NCI-H69 (cell line): ENCODE data around the gene MAMDC2.

ENCODE experiments used
- DNase-seq: peaks from one replicate; lab custom pipeline; 2025; lab: John Stamatoyannopoulos, UW

The MAMDC2 gene

DNA sequence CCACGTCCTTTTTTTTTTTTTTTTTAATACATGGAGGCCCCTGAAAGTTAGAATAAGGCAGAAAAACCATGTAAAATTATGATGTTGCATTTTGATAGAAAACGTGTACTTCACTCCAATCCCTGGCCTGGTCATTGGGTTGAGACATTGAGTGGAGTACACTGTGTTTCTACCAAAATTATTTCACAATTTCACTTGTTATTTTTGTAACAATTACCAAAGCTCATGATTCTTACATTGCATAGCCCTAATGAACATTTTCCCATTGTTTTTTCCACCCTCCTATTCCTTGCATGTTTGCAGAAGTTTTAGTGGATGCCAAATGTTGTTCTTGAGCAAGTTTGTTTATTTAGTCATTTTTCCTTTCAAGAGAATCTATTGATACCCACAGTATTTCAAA is 21.9 kb downstream of the MAMDC2 start:
- DNase-seq = no peak

DNA sequence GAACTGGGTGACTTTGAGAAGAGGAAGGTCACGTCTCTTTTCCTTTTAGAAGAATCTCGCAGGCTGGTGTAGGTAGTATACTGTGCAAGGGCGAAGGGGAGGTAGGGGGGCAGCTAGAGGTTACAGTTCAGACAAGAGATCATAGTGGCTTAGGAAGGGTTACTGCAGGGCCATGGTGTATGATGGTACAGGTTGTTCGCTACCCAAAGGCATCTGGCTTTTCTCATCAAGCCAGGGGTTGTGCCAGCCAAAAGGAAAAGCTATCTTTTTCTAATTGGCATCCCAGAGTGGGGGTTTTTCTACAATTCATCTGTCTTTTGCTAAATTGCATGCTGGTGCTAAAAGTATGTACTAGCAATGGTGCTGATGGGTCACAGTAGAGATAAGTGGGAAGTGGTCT is 22.8 kb downstream of the MAMDC2 start:
- DNase-seq = no peak

DNA sequence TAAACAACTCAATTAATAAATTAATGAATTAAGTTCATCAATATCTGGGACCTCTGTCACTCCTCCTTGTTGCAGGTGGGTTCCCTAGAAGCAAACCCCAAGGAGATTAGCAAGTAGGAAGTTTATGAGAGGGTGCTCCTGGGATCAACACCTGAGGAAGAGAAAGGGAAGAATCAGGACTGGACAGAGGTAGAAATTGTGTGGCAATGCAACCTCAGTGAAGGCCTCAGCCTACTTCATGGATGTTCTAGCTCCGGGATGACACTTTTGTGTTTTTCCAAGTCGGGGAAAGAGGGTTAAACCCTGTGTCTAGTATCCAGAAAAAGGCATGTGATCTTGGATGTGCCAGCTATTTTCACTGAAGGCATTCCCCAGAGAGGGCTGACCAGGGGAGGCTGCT is 23.2 kb downstream of the MAMDC2 start:
- no peak for DNase-seq

DNA sequence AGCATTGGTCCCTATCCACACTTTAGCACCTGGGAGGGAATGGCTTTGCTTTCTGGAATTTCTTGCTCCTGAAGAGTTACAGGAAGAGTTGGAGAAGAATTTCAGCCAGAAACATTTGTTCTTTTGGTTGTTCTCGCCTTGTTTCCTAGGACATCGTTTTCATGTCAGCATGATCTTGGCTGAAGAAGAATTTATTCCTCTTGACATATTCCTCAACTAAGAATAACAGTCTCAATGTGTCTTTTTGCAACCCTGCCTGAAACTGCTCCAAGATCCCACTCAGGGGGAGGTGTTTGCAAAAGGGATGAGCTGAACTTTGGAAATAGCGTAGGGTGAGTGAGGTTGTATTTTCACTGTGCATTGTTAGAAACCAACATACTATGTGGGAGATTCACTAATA is 26.1 kb downstream of the MAMDC2 start:
- no peak for DNase-seq

DNA sequence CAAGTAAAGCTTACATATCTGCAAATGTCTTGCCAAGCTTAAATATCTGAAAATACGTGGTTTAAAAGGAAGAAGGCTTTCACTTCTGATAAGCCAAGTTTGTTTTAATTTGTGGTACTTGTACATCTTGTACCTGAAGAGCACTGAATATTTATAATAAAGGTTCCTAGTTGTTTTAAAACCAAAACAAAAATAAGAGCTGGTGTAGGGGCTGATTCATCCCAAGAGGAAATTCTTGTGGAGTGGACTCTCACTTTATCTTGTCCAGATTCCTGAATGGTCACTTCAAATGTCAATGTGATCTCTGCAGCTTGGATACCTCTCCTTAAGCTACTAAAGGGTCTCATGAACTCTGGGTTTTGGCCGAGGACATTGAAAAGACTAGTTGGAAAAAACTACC is 29.5 kb downstream of the MAMDC2 start:
- DNase-seq = no peak

DNA sequence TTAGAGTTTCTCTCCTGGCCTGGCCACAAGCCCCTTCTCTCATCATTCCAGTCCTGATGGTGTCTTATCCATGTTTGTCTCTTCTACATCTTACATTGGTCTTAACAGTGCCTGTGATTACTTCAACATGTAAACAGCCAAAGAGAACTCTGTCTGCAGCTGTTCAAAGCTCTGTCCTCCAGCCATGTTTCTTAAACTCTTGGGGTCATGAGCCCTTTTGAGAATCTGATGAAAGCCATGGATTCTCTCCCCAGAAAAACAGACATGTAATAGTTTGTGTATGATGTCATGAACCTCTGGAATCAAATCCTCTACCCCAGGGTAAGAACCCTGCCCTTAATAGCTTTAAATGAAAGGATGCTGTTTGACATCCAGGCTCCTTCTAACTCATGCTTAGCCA is 30.1 kb downstream of the MAMDC2 start:
- DNase-seq = peak; percentile 29

DNA sequence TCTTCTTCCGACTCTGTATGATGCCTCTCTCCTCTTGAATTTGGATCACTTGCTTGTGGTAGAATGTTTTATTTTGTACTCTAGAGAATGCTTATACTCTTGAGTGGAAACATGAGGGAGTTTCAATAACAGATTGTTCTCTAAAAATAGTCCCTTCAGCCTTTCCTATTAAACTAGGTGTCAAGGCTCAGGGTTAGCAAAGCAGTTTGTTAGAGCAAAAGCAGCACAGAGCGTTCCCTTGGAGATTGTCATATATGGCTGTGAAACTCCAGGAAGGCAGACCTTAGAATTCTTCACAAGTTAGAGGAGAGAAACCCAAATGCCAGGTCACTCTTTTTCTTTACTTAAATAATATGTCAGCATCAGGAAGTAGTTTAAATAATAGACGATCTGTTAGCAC is 33.0 kb downstream of the MAMDC2 start:
- DNase-seq = no peak

DNA sequence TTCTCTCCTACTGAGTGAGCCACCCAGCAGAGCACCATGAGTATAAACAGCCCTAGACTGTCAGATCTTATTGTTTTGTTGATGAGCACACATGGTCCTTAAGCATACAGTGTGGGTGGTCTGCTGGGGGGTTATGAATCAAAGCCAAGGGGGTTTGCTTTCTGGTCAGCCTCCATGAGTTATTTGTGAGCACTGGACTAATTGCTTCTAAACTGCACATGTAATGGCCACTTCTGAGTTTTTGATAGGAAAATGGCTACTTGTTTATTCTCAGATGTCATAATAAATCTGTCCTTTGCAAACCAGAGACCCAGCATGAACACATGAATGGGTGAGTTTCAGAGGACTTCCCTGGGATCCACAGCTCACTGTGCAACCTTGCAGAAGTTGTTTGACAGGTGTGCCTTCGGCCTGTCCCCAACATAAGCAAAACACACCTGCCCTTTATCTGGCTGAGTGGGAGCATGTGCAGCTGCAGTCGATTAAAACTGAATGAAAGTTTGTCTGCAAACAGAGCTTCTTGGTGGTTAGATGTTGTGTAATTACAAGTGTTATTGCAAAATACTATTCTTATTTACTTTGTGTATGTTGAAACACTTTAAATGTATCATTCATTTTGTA is 35.9 kb downstream of the MAMDC2 start:
- peak; percentile 80 for DNase-seq

DNA sequence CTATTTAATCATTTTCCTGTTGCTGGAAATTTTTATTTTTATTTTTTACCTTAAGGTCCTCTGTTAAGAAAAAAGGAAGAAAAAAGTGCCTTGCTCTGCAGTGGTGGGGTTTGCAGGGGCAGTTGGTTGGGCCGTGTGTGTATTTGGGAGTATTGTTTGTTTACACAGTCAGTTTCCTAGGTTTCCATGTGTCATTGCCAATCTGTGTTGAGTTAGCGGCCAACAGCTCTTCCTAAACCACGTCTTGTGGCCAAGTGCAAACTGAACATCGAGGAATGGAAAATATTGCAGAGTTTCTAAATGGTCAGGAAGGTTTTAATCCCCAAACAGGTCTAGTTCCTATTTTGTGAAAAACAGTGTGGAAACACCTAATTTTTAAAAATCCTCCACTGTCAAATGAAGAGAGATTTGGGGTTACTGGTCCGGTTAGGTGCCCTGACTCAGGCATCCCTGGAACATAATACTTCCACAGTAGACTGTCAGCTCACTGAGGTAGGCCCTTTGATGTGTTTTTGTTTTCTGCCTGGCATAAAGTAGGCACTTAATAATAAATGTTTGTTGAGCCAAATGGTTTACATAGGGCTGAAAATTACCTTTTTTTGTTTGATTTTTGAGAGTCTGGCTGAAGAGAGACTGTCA is 37.0 kb downstream of the MAMDC2 start:
- DNase-seq = peak; percentile 79

DNA sequence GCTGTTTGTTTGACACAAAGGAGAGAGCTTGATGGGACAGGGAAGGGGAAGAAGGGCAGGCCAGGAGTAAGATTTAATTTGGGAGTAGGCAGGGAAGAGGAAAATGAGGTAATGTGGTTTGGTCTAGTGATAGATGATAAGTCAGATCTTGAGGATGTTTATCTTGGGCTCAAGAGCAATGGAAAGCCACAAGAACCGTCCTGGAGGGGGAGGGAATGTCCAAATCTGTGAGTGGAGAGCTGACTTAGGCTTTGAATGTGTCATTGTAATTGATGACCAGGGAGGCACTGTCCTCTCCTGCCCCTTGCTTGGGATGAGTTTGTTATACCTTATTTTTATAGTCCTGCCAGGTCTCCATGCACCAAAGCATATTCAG is 37.5 kb downstream of the MAMDC2 start:
- DNase-seq = peak; percentile 52

DNA sequence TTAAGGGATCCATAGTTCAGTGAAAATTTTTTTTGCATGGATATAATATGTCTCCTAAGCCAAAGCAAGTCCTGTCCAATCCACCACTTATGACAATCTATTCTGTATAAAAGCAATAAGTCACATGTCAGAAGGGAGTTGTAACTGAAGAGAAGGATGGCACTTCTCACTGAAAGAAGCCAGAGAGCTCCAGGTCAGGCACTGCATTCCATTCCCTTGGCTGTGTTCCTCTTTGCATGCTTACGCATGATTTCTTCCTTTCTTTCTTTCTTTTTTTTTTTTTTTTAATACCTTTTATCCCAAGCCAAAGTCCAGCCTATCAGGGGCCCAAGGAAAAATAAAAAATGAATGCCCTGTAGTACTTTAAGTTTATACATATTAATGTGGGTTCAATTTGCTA is 39.8 kb downstream of the MAMDC2 start:
- DNase-seq = no peak

DNA sequence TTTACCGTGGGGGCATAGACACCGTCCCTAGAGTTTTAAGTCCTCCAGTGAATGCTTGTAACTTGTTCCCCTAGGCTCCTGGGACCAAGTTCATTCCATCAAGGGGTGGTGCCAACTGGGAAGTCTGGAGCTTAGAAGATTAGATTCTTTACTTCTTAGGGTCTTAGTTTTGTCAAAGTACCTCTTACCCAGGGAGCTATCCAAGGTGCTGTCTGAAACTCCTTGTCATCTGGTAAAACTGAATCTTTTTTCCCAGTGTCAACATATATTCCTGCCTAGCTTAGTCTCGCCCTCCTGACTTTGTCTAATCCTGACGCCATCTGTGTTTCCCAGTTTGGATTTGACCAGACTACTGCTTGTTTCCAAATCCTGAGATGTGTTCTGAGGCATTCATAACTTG is 41.6 kb downstream of the MAMDC2 start:
- no peak for DNase-seq

DNA sequence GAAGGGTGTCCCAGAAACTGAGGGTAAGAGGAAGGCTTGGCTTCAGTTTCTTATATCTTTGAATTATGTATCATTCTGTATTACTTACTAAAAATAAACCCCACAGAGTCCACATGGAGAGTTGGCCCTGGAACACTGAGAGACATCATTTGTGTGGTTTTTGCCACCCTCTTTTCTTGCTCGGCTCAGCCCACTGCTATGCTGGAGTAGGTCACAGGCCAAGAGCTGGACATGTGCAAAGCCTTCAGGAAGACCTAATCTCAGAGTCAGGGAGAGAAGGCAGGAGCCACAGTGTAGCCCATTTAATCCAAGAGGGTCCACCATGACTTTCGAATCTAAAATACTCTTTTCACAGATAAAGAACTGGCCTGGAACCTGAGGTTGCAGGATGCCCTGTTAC is 47.5 kb downstream of the MAMDC2 start:
- DNase-seq = no peak

DNA sequence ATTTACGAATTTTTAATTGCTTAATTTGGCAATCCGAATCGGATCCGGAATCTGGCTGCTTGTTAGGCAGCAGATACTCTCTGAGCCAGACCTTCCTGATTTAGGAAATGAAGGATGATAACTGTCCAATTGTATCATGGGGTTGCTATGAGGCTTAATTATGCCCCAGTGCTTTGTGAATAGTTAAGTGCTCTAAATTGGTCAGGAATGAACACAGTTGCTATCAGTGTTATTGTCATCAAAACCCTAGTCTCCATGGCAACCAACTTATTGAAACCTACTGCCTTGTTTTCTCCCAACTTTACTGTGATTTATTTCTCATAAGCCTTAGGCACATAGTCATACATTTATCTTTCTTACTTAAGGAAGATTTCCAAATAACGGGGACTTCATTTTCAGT is 47.9 kb downstream of the MAMDC2 start:
- DNase-seq = peak; percentile 69

DNA sequence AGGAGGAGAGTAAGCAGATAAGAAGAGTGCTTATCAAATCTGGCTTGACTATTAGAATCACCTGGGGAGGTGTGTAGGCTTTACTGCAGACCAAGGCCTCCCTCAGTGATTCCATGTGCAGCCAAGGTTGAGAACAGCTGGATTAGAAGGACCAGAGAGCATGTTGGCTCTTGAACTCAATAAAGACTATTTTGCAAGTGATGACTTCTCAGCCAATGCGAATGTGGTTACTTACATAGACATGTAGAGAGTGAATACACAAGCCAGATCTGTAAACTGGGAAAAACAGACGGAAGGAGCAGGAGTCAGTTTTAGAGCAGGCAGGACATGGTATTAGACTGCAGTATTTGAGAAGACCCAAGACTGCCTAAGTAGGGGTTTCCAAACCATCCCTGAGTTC is 48.5 kb downstream of the MAMDC2 start:
- peak; percentile 34 for DNase-seq

DNA sequence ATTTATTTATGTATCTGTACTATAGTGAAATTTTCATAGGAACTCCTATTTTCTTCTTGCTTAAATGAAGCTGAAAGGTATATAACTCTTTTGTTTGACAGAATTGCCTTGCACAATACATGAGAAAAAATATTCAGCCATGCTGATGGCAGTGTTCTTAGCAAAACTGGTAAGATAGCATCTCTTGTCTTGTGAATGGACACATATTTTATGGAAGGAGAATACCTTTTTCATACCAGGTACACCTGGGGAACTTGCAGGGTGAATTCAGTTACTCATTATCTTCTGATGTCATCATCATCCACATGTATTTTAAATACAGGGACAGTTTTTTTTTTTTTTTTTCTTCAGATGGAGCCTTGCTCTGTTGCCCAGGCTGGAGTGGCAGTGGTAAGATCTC is 49.4 kb downstream of the MAMDC2 start:
- DNase-seq = no peak

DNA sequence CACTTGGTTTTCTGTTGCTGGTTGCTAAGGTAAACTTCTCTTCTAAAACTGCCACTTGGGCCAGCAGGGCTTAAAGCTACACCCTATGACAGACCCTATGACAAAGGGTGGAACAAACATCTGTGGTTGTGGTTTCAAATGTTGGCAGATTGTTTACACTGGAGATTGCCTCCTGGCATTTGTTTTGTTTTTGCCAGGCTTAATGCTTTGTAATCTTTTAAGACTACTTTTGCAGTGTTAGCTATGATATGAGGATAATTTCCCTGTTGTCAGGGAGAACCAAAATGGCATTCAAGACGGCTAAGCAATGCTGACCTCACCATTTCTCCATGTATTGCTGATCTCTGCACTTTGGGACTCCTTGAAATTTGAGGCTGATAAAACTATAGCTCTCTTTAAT is 50.3 kb downstream of the MAMDC2 start:
- DNase-seq = peak; percentile 65

DNA sequence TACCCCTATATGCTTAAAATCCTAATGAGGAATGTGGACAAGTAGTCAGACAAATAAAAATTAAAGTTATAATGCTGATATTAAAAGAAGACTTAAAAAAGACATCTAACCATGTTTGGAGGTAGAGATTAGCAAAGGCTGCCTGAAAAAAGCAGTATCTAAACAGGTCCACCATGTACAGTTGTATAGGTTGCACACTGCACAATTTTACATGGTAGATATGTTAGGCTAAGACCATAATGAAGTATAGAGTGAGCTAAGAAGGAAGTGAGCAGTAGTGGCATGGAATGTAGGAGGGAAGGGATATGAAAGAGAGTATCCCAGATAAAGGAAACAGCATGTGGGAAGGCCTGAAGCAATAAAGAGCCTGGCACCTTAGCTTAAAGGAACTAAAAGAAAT is 51.1 kb downstream of the MAMDC2 start:
- DNase-seq = peak; percentile 11

DNA sequence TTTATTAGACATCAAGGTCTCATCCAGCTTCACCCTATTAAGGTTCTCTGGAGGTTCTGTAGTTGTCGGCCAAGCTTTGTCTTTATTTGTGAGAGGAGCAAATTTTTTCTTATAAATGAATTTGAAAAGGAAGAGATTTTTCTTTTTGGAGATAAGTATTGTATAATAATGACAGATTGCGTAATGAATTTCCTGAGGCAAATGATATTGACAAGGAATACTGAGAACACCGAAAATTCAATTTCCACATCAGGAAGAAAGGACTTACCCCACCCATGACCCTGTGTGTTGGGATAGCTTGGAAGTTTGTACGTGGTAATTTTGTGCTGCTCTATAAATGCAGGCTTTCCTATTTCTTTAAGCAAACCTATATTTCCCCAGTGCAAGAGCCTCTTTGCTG is 53.5 kb downstream of the MAMDC2 start:
- no peak for DNase-seq

DNA sequence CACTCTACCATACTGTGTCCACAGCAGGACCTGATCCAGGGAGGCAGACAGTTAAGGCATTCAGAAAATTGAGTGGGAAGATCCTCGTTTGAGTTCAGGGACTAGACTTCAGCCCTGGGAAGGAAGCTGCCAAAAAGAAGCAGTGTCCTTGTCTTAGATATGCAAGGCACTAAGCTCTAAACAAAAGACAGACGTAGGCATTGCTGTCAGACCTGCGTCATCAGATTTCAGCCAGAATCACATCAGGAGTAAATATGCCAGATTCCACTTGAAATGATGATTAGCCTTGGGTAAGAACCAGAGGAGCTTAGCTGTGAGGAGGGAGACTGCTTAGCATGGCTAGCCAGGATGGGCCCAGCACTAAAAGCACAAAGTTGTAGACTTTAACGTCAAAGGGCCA is 56.7 kb downstream of the MAMDC2 start:
- DNase-seq = no peak

DNA sequence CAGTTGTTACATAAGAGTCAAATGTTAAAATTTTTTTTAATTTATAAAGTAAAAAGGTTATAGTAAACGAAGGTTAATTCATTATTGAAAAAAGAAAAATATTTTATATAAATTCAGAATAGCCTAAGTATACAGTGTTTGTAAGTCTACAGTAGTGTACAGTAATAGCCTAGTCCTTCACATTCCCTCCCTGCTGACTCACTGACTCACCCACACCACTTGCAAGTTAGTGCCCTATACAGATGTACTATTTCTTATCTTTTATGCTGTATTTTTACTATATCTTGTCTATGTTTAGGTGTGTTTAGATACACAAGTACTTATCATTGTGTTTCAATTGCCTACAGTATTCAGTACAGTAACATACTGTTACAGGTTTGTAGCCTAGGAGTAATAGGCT is 57.6 kb downstream of the MAMDC2 start:
- DNase-seq = no peak

DNA sequence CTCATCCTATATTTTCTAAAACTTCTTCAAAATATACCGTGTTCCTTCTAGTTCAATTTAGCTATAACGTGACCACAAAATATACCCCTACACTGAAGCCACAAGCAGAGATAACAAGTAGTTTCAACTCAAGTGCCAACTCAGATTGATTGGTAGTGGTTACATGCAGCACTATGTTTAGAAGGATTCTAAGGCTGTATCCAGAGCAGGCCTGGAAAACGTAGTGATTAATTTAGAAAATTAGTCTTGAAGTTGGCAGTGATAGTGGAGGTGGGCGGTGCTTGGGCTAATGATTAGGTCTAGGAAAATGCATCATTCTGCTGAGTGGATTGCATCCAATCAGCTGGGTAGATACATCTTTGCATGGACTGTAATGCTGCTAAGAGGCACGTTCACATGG is 61.5 kb downstream of the MAMDC2 start:
- no peak for DNase-seq

DNA sequence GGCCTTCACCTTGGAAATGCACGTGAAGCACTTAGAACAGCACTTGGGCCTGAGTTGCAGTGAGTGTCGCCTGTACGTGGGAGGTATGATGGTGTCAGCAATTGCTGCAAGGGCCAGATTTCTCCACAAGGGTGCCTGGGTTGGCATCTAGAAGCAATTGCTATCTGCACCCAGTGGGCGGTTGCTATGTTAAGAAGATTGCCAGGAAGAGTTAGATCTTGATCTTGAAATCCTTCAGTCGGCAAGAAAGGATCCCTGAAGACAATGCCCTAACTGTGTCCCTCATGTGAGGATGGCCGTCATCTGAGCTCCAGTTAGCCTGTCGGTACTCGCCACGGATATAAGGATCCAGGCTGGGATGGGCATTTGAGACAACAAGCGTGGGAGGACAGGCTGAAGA is 62.9 kb downstream of the MAMDC2 start:
- DNase-seq = no peak

DNA sequence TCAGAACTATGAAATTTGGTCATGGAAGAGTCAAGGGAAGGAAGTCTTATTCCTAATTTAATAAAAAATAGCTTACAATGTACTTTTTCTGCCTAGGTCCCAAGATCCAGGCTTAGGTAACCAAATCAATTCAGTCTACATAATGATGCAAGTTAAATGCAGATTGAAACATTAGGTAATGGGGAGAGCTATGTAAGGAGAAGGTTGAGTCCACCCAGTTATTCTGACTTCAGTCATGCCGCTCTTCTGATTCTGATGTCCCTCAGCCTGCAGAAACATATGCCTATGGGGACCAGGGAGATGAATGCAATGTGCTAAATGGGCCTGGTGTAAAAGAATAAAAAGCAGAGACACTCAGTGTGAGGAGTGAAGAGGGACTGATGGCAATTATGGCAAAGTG is 63.9 kb downstream of the MAMDC2 start:
- DNase-seq = no peak
